Measurements from ENCODE around the gene LHX3.

DNA sequence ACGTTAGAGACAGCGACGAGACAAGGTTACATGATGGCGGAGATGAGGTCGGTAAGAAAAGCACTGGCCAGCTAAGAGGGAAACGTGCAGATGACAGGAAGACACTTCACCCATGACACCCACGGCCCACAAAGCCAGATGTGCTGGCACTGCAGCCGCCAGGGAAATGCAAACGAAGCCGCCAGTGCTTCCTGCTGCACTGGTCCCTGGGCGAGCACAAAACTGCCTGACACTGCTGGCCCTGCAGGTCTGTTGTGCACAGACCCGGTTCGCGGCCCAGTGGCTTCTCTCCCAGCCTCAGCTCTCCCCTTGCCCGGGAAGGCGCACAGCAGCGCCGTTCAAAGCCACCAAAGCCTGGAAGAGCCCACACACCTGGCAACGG lies 20.4 kb upstream of the LHX3 start:
- TF ChIP-seq, protein P1, sequence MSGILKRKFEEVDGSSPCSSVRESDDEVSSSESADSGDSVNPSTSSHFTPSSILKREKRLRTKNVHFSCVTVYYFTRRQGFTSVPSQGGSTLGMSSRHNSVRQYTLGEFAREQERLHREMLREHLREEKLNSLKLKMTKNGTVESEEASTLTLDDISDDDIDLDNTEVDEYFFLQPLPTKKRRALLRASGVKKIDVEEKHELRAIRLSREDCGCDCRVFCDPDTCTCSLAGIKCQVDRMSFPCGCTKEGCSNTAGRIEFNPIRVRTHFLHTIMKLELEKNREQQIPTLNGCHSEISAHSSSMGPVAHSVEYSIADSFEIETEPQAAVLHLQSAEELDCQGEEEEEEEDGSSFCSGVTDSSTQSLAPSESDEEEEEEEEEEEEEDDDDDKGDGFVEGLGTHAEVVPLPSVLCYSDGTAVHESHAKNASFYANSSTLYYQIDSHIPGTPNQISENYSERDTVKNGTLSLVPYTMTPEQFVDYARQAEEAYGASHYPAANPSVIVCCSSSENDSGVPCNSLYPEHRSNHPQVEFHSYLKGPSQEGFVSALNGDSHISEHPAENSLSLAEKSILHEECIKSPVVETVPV (CRISPR knock-in tag; IDR thresholded peaks at IDR 0.05) = no peak
- TF ChIP-seq ZFP30 (CRISPR knock-in tag; IDR thresholded peaks at IDR 0.05) (no peak), ZNF70 (CRISPR knock-in tag; IDR thresholded peaks at IDR 0.05) (no peak), TOX (CRISPR knock-in tag; IDR thresholded peaks at IDR 0.05; ENCODE audit: borderline replicate concordance) (no peak)
- TF ChIP-seq, protein P2, sequence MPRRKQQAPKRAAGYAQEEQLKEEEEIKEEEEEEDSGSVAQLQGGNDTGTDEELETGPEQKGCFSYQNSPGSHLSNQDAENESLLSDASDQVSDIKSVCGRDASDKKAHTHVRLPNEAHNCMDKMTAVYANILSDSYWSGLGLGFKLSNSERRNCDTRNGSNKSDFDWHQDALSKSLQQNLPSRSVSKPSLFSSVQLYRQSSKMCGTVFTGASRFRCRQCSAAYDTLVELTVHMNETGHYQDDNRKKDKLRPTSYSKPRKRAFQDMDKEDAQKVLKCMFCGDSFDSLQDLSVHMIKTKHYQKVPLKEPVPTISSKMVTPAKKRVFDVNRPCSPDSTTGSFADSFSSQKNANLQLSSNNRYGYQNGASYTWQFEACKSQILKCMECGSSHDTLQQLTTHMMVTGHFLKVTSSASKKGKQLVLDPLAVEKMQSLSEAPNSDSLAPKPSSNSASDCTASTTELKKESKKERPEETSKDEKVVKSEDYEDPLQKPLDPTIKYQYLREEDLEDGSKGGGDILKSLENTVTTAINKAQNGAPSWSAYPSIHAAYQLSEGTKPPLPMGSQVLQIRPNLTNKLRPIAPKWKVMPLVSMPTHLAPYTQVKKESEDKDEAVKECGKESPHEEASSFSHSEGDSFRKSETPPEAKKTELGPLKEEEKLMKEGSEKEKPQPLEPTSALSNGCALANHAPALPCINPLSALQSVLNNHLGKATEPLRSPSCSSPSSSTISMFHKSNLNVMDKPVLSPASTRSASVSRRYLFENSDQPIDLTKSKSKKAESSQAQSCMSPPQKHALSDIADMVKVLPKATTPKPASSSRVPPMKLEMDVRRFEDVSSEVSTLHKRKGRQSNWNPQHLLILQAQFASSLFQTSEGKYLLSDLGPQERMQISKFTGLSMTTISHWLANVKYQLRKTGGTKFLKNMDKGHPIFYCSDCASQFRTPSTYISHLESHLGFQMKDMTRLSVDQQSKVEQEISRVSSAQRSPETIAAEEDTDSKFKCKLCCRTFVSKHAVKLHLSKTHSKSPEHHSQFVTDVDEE (CRISPR knock-in tag; IDR thresholded peaks at IDR 0.05) = no peak
